PFSK-1 (cell line): Measurements from ENCODE around the gene PHACTR1.

ENCODE experiments used
- FOXP2 ChIP-seq: optimal IDR thresholded peaks from 2 replicates; pipeline ENCODE3; 2011; ENCODE audit warnings: borderline replicate concordance, control low read depth, inconsistent platforms; ENCODE audit not compliant: insufficient read depth; ENCODE audit errors: extremely low read length, extremely low read depth
- POLR2AphosphoS5 ChIP-seq: IDR thresholded peaks from 2 replicates; pipeline ENCODE4 v1.6.1; 2012; ENCODE audit warnings: low read depth, mild to moderate bottlenecking, control low read depth, low read length, moderate library complexity
- REST ChIP-seq, 2 experiments: IDR thresholded peaks; 2 replicates each; pipeline versions ENCODE4 v1.6.1 to v1.8.0; 2011 to 2012; ENCODE audit warnings: low read depth in 2 of 2, low read length in 2 of 2, control low read depth in 1 of 2, inconsistent platforms in 1 of 2, mild to moderate bottlenecking in 1 of 2, moderate library complexity in 1 of 2; ENCODE audit not compliant: insufficient read depth in 1 of 2
- TAF1 ChIP-seq: IDR thresholded peaks from 2 replicates; pipeline ENCODE4 v1.6.1; 2012; ENCODE audit warnings: low read length, control low read depth, borderline replicate concordance; ENCODE audit not compliant: insufficient read depth

- TF ChIP-seq TAF1, result no peak
- TF ChIP-seq FOXP2, result no peak
- TF ChIP-seq REST (IDR thresholded peaks at IDR 0.05; ENCODE audit: insufficient read depth in 1 of 2, low read depth in 2 of 2, low read length in 2 of 2), result no peak
- TF ChIP-seq POLR2AphosphoS5, result no peak
These were observed 175.6 kb downstream of the PHACTR1 start for GRCh38 chr6:12892151-12892550.
